ENCODE results near the gene MEOX2.

DNA sequence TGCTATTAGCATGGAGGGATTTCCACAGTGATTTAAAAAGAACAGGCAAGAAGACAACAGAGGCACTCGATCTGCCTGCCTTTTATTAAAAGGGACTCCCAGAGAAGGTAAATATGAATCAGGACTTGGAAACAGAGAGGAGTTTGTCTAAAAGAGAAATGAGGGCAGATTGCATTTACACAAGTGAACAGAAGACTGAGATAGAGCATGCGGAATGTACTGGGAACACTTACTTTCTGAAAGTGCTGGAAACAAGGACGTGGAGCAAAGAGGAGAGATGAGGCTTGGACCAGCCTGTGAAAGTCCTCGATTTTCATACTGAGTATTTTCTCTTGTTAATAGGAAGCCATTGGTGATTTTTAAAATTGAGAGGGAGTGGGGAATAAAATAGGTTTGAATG lies 35.7 kb downstream of the MEOX2 start:
- TF ChIP-seq, protein P1, sequence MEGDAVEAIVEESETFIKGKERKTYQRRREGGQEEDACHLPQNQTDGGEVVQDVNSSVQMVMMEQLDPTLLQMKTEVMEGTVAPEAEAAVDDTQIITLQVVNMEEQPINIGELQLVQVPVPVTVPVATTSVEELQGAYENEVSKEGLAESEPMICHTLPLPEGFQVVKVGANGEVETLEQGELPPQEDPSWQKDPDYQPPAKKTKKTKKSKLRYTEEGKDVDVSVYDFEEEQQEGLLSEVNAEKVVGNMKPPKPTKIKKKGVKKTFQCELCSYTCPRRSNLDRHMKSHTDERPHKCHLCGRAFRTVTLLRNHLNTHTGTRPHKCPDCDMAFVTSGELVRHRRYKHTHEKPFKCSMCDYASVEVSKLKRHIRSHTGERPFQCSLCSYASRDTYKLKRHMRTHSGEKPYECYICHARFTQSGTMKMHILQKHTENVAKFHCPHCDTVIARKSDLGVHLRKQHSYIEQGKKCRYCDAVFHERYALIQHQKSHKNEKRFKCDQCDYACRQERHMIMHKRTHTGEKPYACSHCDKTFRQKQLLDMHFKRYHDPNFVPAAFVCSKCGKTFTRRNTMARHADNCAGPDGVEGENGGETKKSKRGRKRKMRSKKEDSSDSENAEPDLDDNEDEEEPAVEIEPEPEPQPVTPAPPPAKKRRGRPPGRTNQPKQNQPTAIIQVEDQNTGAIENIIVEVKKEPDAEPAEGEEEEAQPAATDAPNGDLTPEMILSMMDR (IDR thresholded peaks at IDR 0.05), result no peak
- no peak for TF ChIP-seq POLR2A (IDR thresholded peaks at IDR 0.05)

Measured in Peyer's patch (tissue), 4 donors.